Left renal cortex interstitium (tissue), 4 donors: ENCODE data around the gene ANKRD6. TPM values are rescaled to one million over a fixed set of nuclear protein-coding genes. Genes with fewer than 3 reads are reported as not detected.
"Not testable (repeated sequence)": the region's sequence is repeated elsewhere in the genome, so short reads cannot be mapped to it uniquely, and the experiment has no call there.

Source experiments
- DNase-seq, 4 donors: peaks; one replicate each; pipeline ENCODE4 v3.0.0-alpha.2; 2013; ENCODE audit warnings: low read depth in 4 of 4, low spot score in 2 of 4, missing footprints in 1 of 4
- polyA plus RNA-seq, 4 donors: library from polyadenylated mRNA; unstranded; fragments of 120-200 nt; gene quantifications; one replicate each; pipeline ENCODE4 v1.2.1, GENCODE V29; 2013; ENCODE audit not compliant: insufficient read length in 4 of 4

ANKRD6 gene
- polyA plus RNA-seq, 4 donors: 20.3 to 45.0 (median 30.3) TPM

- not testable (repeated sequence) for DNase-seq
These were observed 208.6 kb downstream of the ANKRD6 start for GRCh38 chr6:89641581-89641980.

GRCh38 chr6:89642956-89643355 is 210.0 kb downstream of the ANKRD6 start:
- DNase-seq: no peak

- no peak for DNase-seq
These were observed 210.5 kb downstream of the ANKRD6 start for GRCh38 chr6:89643406-89643805.

- DNase-seq: no peak
These were observed 211.9 kb downstream of the ANKRD6 start for GRCh38 chr6:89644864-89645263.

GRCh38 chr6:89649682-89650081 is 216.7 kb downstream of the ANKRD6 start:
- no peak for DNase-seq

GRCh38 chr6:89650579-89650978 is 217.6 kb downstream of the ANKRD6 start:
- DNase-seq: no peak

GRCh38 chr6:89655122-89655521 is 222.2 kb downstream of the ANKRD6 start:
- no peak for DNase-seq

GRCh38 chr6:89657445-89658158 is 224.7 kb downstream of the ANKRD6 start:
- no peak for DNase-seq

GRCh38 chr6:89660981-89661380 is 228.0 kb downstream of the ANKRD6 start:
- DNase-seq: no peak

- no peak for DNase-seq
These were observed 228.6 kb downstream of the ANKRD6 start for GRCh38 chr6:89661559-89661958.

GRCh38 chr6:89662659-89663223 is 229.8 kb downstream of the ANKRD6 start:
- no peak for DNase-seq

- no peak for DNase-seq
These were observed 235.1 kb downstream of the ANKRD6 start for GRCh38 chr6:89667872-89668556.

GRCh38 chr6:89669002-89669401 is 236.1 kb downstream of the ANKRD6 start:
- DNase-seq: no peak

- DNase-seq: no peak
These were observed 238.1 kb downstream of the ANKRD6 start for GRCh38 chr6:89670935-89671565.

GRCh38 chr6:89675949-89676748 is 243.2 kb downstream of the ANKRD6 start:
- no peak for DNase-seq

GRCh38 chr6:89678531-89678930 is 245.6 kb downstream of the ANKRD6 start:
- no peak for DNase-seq

- DNase-seq: no peak
These were observed 246.5 kb downstream of the ANKRD6 start for GRCh38 chr6:89679215-89680120.

- DNase-seq: no peak
These were observed 247.2 kb downstream of the ANKRD6 start for GRCh38 chr6:89680150-89680549.

- no peak for DNase-seq
These were observed 247.6 kb downstream of the ANKRD6 start for GRCh38 chr6:89680551-89680950.
